ELR (cell line): ENCODE data around the gene PDK1.
A peak's percentile ranks its signal among the peaks of the same experiment; 100 is the strongest.
"Not testable (repeated sequence)": the region's sequence is repeated elsewhere in the genome, so short reads cannot be mapped to it uniquely, and the experiment has no call there.

Experiments
- DNase-seq: peaks from one replicate; pipeline ENCODE4 v3.0.0-alpha.2; 2015; ENCODE audit warnings: low read depth

PDK1 gene

GRCh38 chr2:172555522-172556283 lies at the start of gene PDK1:
Gene PDK1, plus strand, starts transcription at chr2:172556090. Its CDS starts 61 bp downstream, at chr2:172556151.
- DNase-seq = peak; percentile 91

- DNase-seq = no peak
These were observed 48.7 kb upstream of the PDK1 start for GRCh38 chr2:172507199-172507598.

- DNase-seq = no peak
These were observed 45.8 kb upstream of the PDK1 start for GRCh38 chr2:172510088-172510487.

DNA sequence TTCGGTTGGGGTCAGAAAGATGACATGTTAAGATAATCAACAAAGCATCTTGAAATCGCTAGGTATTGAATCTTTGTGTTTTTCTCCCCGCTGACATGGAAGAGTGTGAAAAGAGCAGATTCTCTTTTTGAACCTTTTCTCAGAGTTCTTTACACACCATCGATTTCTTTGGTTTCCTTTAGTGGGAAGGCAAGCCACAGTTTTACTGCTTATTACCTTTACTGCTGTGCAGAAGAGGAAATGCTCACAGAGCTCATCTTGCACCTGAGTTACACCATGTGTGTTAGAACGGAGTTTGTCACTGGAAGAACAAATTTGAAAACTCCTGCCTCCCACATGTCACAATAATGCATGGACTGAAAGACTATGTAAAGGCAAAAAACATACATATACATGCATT lies 45.3 kb upstream of the PDK1 start:
- DNase-seq = no peak

DNA sequence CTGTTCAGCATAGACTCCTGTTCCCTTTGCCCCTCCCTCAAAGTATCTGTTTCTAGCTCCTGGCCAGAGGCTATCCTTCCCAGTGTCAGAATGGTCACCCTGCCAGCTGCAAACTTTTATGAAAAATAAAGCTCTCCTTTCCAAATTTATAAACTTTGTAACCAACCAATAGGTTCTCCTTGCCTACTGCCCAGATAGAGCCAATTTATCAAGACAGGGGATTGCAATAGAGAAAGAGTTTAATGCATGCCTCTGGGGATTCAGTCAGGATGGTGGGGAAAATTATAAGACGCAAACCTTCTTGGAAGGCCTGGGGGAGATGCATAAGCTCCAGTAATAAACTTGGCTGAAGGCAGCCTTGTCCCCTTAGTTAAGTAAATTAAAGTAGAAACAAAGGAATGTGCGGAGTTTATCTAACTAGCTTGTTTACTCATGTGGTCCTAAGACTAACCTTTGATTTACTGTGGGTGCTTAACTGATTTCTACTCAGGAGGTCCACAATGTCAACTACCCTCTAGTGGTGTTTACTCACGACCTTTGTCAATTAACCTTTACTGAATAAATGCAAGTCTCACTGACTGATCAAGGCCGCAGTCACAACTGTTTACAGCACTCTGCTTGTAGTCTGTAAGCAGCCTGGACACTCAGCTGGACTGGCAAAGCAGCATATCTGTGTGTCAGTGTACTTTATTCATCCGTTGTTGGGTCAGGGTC lies 42.9 kb upstream of the PDK1 start:
- no peak for DNase-seq

- no peak for DNase-seq
These were observed 42.4 kb upstream of the PDK1 start for GRCh38 chr2:172513524-172513900.

DNA sequence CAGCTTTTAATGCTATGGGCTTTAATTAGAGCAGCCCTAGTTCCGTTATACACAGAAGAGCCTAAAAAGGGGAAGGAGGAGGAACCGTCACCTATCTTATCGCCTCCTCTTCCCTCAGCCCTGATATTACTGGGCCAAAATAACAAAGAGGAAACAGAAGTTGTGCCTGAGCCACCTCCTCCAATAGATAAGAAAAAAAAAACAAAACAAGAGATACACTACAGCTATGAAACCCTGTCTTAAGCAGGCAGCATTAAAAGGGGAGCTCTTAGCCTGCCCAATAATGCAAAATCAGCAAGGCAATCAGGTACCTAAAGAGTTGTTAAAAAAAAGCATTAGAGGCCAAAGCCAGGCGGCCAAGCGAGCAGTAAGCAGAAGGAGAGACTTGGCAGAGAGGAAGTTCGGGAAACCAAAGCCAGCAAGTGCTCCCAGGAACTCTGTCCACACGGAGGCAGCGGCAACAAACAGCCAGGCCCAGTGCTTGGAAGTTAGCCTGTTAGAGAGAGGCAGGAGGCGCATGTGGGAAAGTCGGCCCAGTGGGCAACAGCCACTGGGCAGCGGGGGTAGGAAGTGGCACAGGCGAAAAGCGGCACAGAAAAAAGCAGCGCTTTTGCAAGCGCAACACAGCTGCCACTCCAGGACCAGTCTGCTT lies 41.8 kb upstream of the PDK1 start:
- no peak for DNase-seq

- peak; percentile 62 for DNase-seq
These were observed 39.6 kb upstream of the PDK1 start for GRCh38 chr2:172516299-172516698.

- no peak for DNase-seq
These were observed 36.9 kb upstream of the PDK1 start for GRCh38 chr2:172518995-172519394.

GRCh38 chr2:172525601-172526000 lies 30.3 kb upstream of the PDK1 start:
- no peak for DNase-seq

DNA sequence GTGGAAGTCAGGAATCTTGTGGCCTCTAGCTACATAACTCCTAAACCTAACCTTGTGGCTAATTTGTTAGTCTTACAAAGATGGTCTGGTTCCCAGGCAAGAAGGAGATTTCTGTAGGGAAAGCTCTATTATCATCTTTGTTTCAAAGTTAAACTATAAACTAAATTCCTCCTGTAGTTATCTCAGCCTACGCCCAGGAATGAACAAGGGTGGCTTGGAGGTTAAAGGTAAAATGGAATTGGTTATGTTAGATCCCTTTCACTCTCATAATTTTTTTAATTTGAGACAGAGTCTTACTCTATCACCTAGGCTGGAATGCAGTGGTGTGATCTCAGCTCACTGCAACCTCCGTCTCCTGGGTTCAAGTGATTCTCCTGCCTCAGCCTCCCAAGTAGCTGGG lies 24.6 kb upstream of the PDK1 start:
- no peak for DNase-seq

DNA sequence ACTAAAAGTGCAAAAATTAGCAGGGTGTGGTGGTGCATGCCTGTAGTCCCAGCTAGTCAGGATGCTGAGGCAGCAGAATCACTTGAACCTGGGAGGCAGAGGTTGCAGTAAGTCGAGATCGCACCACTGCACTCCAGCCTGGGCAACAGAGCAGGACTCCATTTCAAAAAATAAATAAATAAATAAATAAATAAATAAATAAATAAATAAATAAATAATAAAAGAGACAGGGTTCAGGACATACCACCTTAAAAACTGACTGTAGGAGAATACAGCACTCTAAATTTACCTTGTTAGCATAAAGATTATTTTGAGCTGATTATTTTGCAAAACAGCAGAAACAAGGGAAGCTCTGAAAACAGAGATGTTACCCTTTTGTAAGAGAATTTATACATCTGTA lies 23.4 kb upstream of the PDK1 start:
- DNase-seq = not testable (repeated sequence)

GRCh38 chr2:172533687-172534086 lies 22.2 kb upstream of the PDK1 start:
- DNase-seq = no peak

GRCh38 chr2:172535119-172535518 lies 20.8 kb upstream of the PDK1 start:
- no peak for DNase-seq

DNA sequence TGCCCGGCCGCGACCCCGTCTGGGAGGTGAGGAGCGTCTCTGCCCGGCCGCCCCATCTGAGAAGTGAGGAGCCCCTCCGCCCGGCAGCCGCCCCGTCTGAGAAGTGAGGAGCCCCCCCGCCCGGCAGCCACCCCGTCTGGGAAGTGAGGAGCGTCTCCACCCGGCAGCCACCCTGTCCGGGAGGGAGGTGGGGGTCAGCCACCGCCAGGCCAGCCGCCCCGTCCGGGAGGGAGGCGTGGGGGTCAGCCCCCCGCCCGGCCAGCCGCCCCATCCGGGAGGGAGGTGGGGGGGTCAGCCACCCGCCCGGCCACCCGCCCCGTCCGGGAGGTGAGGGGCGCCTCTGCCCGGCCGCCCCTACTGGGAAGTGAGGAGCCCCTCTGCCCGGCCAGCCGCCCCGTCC lies 18.0 kb upstream of the PDK1 start:
- DNase-seq = not testable (repeated sequence)

GRCh38 chr2:172539767-172540166 lies 16.1 kb upstream of the PDK1 start:
- DNase-seq = no peak

- peak; percentile 41 for DNase-seq
These were observed 15.5 kb upstream of the PDK1 start for GRCh38 chr2:172540421-172540820.

DNA sequence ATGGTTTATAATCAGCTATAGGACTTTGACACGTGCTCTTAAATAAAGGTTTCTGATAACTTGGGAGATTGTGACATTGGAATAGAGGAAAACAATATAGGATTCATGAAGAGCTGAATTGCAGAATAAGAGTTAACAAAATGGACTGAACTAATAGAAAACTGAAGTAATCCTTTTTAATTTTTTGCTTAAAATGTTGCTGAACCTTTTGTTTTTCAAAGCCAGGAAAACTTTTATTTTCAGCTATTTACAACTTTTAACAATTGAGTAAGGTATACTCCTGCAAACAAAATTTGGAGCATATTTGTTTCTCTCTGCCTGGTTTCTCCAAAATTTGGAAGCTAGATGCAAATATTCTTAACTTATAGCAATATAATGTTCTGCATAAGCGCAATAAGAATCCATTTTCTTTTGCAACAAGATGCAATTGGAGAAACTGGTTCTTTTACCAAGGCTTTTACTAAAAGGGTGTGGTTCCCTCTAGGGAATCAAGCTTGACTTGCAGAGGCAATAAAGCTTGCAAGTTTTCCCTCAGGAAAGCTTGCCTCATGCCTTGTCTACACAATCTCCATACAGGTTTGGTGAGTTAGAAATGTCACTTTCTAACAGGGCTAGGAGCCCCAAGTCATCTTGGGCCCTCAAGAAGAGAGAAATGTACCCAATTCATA lies 10.3 kb upstream of the PDK1 start:
- no peak for DNase-seq

DNA sequence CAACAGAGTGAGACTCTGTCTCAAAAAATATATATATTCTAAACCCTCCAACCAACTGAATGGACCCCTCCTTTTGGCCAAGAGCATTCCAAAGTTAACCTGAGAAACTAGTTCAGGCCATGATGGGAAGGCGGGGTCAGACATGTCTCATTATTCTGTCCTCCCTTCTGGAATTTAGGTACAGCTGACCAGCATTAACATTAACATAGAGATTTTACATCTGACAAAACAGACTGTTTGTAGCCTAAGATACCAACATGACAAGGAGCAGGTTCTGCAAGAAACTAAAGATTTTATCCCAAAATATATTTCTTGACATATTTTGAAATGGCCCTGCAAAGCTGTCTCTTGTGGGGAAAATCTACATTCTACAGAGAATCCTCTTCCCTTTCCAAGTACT lies 6.8 kb upstream of the PDK1 start:
- DNase-seq = no peak

GRCh38 chr2:172549802-172550201 lies 6.1 kb upstream of the PDK1 start:
- DNase-seq = not testable (repeated sequence)

- no peak for DNase-seq
These were observed 5.5 kb upstream of the PDK1 start for GRCh38 chr2:172550419-172550818.

GRCh38 chr2:172551271-172551670 lies 4.6 kb upstream of the PDK1 start:
- no peak for DNase-seq
